Thymus (tissue), 11 donors: ENCODE data around the gene TTLL11. TPM values are rescaled to one million over a fixed set of nuclear protein-coding genes. Genes with fewer than 3 reads are reported as not detected.

ENCODE experiments used
- DNase-seq, 9 donors: peaks; one replicate each; pipeline ENCODE4 v3.0.0-alpha.2; 2013; ENCODE audit warnings: low spot score in 9 of 9, low read depth in 6 of 9, missing footprints in 1 of 9
- H3K27ac ChIP-seq, 2 donors: one replicate each; pipeline ENCODE4 v1.5.1; 2013; ENCODE audit warnings: control low read depth in 1 of 2, low read depth in 1 of 2, low read length in 1 of 2, mild to moderate bottlenecking in 1 of 2, moderate library complexity in 1 of 2
- H3K27me3 ChIP-seq, 2 donors: one replicate each; pipeline ENCODE4 v1.5.1; 2013; ENCODE audit warnings: low read length in 1 of 2; ENCODE audit not compliant: control insufficient read depth in 2 of 2, insufficient read depth in 1 of 2
- H3K36me3 ChIP-seq, 2 donors: one replicate each; pipeline ENCODE4 v1.5.1; 2013; ENCODE audit warnings: low read length in 1 of 2, mild to moderate bottlenecking in 1 of 2, moderate library complexity in 1 of 2; ENCODE audit not compliant: control insufficient read depth in 2 of 2, insufficient read depth in 2 of 2
- H3K4me1 ChIP-seq, 2 donors: one replicate each; pipeline ENCODE4 v1.5.1; 2013; ENCODE audit warnings: low read length in 2 of 2; ENCODE audit not compliant: control insufficient read depth in 2 of 2, insufficient read depth in 2 of 2
- H3K4me3 ChIP-seq, 2 donors: one replicate each; pipeline ENCODE4 v1.5.1; 2013; ENCODE audit warnings: low read length in 2 of 2, control low read depth in 1 of 2, mild to moderate bottlenecking in 1 of 2
- H3K9me3 ChIP-seq, 2 donors: one replicate each; pipeline ENCODE4 v1.5.1; 2013; ENCODE audit warnings: low read length in 1 of 2, mild to moderate bottlenecking in 1 of 2; ENCODE audit not compliant: control insufficient read depth in 2 of 2, insufficient read depth in 1 of 2
- WGBS: extraction: QIAGEN DNeasy Blood & Tissue Kit; methylation state at CpG from one replicate; pipeline ENCODE4 v1.1.7; 2013; 5-methylcytosine and 5-hydroxymethylcytosine counted together
- polyA plus RNA-seq: library from polyadenylated mRNA; stranded (reverse); fragments of 200-250 nt; gene quantifications from one replicate; pipeline ENCODE4 v1.2.3, GENCODE V29; 2013
- total RNA-seq: library from RNA; stranded (reverse); fragments of 120-200 nt; gene quantifications from one replicate; pipeline ENCODE4 v1.2.4, GENCODE V29; 2013
- donor health status: healthy.

TTLL11 gene
- total and polyA plus RNA-seq, 2 donors: 2.1 to 4.0 TPM

DNA sequence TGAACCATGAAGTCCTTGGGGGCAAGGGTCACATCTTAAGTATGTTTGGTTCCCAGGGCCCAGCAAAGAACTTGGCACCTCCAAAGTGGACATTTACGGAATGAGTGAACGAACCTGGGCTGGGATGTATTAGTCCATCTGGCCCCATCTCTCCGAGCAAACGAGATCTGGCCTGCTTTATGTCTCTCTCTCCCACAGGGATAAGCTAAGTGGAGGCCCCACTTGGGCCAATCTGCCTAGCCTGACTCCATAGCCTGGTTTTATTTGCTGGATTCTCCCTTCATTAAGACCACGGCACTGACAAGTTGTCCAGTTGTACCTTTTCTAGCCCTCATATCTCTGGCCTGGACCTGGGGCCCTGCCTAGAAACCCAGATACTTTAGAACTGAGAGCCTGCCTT, 2.1 kb downstream of the TTLL11 start:
- Histone ChIP-seq H3K36me3 (no peaks in the 10 kb centered on the region), H3K27me3 (peaks cover 2 to 23% of the 10 kb centered on the region in 2 donors), H3K4me1 (peaks cover 13 to 14% of the 10 kb centered on the region in 2 donors), H3K9me3 (no peaks in the 10 kb centered on the region), H3K4me3 (no peak overlapping the region), H3K27ac (no peak overlapping the region)
- no peak for DNase-seq
- WGBS: 97% methylated on average over 5 of the region's 5 CpGs

DNA sequence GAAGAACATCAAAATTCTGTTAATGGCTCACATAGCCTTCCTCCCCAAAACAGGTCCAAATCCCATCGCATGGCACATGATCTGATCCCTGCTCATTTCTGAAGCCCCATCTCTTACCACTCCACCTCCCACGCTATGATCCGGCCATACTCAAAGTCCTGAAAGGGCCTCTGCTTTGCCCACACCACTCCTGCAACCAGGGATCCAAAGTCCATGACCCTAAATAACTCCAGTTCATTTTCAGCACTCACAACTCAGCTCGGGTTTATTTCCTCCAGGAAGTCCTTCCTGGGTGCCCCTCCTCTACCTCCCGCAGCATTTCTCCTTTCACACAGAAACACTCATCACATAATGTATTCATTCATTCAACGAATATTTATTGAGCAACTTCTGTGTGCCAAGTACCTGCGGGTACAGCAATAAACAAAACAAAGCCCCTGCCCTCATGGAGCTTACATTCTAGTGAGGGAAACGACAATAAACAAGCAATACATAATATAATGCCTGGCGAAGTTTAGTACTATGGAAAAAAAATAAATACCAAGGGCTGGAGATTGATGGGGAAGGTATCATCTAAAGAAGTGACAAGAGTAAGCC, 2.7 kb downstream of the TTLL11 start:
- WGBS: 96% methylated on average over 9 of the region's 9 CpGs
- Histone ChIP-seq H3K9me3 (no peaks in the 10 kb centered on the region), H3K4me3 (no peak overlapping the region), H3K27me3 (peaks cover 2 to 21% of the 10 kb centered on the region in 2 donors), H3K36me3 (no peaks in the 10 kb centered on the region), H3K27ac (no peak overlapping the region), H3K4me1 (peaks cover 13% of the 10 kb centered on the region in 2 donors)
- DNase-seq: no peak

DNA sequence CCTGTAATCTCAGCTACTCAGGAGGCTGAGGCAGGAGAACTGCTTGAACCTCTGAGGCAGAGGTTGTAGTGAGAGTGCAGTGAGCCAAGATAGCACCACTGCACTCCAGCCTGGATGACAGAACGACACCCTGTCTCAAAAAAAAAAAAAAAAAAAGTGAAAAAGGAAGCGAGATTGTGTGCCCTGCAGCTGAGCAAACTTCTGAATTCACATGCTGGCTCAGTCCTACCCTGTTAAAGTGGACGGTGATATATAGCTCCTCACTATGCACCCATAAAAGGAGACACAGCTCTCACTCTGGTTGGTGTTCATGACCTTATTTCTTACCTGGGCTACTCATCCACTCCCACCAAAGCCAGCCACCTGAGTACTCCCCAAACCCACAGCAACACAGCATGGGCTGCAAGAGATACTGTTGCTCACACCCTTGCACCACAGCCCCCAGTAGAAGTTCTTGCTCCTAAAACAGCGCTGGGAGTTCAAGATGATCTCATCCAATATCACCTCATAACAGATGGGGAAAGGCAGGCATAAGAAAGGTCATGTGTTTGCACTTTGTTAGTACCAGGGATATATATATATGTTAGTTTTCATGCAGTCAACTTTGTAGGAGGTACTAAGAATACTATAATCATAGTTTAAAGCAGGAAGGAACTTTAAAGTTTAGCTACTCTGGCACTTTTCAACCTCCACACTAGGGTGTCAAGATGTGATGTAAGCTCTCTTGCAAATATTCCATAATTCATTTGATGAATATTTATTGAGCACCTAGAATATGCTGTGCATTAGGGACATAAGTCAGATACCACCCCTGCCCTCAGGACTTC, 4.0 kb downstream of the TTLL11 start:
- DNase-seq: no peak
- 96% methylated on average over 4 of the region's 4 CpGs for WGBS
- no peaks in the 10 kb centered on the region for H3K36me3 ChIP-seq

DNA sequence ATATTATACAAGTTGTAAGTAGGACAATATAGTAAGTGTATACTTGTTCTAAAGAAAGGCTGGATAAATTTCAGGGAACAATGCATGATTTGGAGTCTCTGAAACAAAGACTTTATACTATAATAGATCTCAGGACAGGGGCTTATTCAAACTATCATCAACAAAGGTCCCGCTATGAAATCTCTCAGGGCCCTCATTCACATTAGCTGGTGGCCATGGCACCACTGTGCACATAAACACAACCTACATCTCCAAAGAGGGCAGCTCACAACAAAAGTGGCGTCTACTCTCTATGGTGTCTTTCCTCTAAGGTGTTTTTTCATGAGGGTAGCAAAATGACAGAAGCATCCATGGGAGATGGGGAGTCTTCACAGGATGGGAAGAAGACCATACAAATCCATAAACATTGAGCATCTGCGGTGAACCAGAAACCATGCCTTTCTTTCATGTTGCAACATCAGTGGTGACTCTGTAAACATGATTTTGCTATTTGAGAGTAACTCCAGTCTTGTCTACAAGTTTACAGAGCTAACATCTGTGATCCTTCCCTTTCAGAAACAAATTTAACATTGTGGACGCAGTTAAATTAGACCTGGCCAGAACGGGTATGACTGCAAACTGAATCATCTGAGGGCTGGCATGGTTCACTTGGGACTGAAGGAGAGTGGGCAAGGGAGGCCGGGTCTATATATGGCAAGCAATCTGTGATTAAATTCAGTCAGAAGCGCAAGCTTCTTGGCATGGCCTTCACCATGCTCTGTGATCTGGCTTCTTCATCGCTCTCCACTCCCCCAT, 5.5 kb downstream of the TTLL11 start:
- no peak overlapping the region for H3K4me3 ChIP-seq
- H3K4me1 ChIP-seq: peaks cover 6 to 9% of the 10 kb centered on the region in 2 donors
- WGBS: 98% methylated on average over 8 of the region's 8 CpGs
- H3K36me3 ChIP-seq: no peaks in the 10 kb centered on the region
- no peaks in the 10 kb centered on the region for H3K9me3 ChIP-seq
- no peak overlapping the region for H3K27ac ChIP-seq
- no peak for DNase-seq
- H3K27me3 ChIP-seq: peaks cover 0 to 3% of the 10 kb centered on the region in 2 donors

More for the DNA sequence above, 4.0 kb downstream of the TTLL11 start:
- Histone ChIP-seq H3K4me1 (peaks cover 10 to 11% of the 10 kb centered on the region in 2 donors), H3K27ac (no peak overlapping the region), H3K4me3 (no peak overlapping the region), H3K9me3 (no peaks in the 10 kb centered on the region), H3K27me3 (peaks cover 0 to 11% of the 10 kb centered on the region in 2 donors)

DNA sequence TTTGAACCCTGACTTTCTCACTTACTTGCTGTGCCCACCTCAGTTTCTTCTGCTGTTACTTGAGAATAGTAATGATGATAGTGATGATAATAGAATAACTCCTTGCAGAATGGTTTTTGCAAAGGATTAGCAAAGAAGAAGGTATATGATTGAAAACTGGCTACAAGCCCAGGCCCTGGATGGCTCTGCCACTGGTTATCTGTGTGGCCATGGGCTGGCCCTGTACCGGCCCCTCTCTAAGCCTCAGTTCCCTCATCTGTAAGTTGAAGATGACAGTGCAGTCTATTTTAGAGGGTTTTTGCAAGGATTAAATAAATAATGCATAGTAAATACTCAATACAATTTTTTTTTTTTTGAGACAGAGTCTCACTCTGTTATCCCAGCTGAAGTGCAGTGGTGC, 6.2 kb downstream of the TTLL11 start:
- Histone ChIP-seq H3K4me1 (peaks cover 0 to 2% of the 10 kb centered on the region in 2 donors), H3K9me3 (no peaks in the 10 kb centered on the region), H3K36me3 (no peaks in the 10 kb centered on the region), H3K4me3 (no peak overlapping the region), H3K27ac (no peak overlapping the region), H3K27me3 (no peaks in the 10 kb centered on the region)
- 96% methylated on average over 1 of the region's 1 CpG for WGBS
- no peak for DNase-seq

DNA sequence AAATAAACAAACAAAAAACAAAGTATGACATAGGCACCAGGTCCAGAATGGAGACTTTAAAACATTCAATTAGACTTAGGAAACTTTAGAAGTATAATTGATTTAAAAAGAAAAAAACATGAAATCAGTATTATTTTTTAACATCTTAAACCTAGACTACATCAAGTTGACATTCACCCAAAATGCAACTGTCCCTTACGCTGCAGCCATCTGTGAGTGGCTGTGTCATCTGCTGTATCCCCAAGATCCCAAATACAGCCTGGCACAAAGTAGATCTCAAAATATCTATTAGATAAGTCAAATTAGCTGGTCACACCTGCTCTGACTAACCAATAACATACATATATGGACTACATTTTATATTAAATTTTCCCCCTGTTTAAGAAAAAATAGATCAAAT, 7.8 kb downstream of the TTLL11 start:
- DNase-seq: no peak
- Histone ChIP-seq H3K36me3 (no peaks in the 10 kb centered on the region), H3K27ac (no peak overlapping the region), H3K4me1 (no peaks in the 10 kb centered on the region), H3K27me3 (no peaks in the 10 kb centered on the region), H3K9me3 (no peaks in the 10 kb centered on the region), H3K4me3 (no peak overlapping the region)
- 98% methylated on average over 1 of the region's 1 CpG for WGBS

DNA sequence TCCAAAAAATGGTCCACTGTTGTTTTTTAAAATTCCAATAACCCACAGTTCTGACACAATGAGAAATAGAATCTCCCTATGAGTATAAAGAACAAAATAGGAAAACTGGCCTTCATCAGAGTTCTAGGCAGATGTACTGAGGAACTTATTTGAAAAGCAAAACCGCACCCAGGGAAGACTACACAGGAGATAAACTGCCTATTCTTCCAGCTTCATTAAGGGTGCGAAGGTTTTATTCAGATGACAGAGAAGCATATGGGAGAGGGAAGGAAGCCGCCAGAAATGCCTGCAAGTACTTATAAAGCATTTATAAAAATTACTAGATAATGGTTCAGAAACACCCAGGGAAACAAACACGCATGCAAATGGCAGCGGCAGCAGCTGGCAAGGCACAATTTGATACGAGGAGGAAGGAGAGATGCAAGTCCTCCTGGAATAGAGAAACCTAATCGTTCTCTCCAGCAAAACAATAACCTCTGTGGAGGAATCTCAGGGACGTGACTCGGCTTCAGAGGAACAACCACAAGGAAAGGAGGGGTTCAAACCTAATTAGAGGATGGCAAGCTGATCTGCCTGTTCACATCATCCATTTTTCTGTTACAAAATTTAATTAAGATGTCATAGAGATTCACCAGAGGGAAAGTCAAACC, 9.0 kb downstream of the TTLL11 start:
- H3K27ac ChIP-seq: no peak overlapping the region

DNA sequence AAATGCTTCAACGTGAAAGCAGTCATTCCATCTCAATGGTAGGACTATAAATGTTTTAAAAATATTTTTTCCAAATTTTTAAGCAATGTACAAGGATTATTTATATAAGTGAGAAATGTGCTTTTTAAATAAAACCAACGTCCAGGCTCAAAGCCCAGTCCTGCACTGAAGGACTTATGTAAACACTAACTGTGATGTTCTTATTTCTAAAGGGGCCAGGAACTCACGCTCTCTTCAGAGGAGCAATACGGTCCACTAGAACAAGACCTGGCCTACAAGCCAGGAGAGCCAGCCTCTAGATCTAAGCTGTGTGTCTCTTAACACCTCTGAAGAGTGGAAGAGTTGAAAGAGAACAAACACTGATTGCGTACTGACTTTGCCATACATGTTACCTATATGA, 12.1 kb downstream of the TTLL11 start:
- Histone ChIP-seq H3K36me3 (no peaks in the 10 kb centered on the region), H3K27ac (no peak overlapping the region), H3K9me3 (no peaks in the 10 kb centered on the region), H3K4me3 (no peak overlapping the region), H3K4me1 (no peaks in the 10 kb centered on the region), H3K27me3 (no peaks in the 10 kb centered on the region)
- WGBS: 98% methylated on average over 5 of the region's 5 CpGs
- no peak for DNase-seq

More for the DNA sequence above, 9.0 kb downstream of the TTLL11 start:
- Histone ChIP-seq H3K4me1 (no peaks in the 10 kb centered on the region), H3K4me3 (no peak overlapping the region), H3K27me3 (no peaks in the 10 kb centered on the region), H3K9me3 (no peaks in the 10 kb centered on the region), H3K36me3 (no peaks in the 10 kb centered on the region)
- 96% methylated on average over 9 of the region's 9 CpGs for WGBS
- DNase-seq: no peak
